Panc1 (cell line): ENCODE measurements around the gene GPBP1L1. TPM values are rescaled to one million over a fixed set of nuclear protein-coding genes. Genes with fewer than 3 reads are reported as not detected.

Experiments used
- ATAC-seq: fragments of 200-7000 bp; cut with Tn5 transposase; 2 replicates; pipeline ENCODE4 v1.9.1; 2020; ENCODE audit warnings: mild to moderate bottlenecking, moderate library complexity
- BruUV-seq: library from RNA; stranded (reverse); fragments of 400-500 nt; replicated peaks from 2 replicates; lab custom pipeline; 2021; lab: Mats Ljungman, UMichigan
- CTCF ChIA-PET: fragments of 300-600 bp; sonication (Branson Sonifier 250); formaldehyde crosslinking; loops from one replicate; lab custom pipeline; 2022; ENCODE audit warnings: antibody characterized with exemption; lab: Charles Lee
- POLR2A ChIA-PET: fragments of 300-600 bp; sonication (Branson Sonifier 250); formaldehyde crosslinking; loops from one replicate; lab custom pipeline; 2022; ENCODE audit warnings: antibody characterized with exemption; lab: Charles Lee
- DNase-seq: peaks from one replicate; pipeline ENCODE4 v3.0.0-alpha.2; 2010; ENCODE audit warnings: low read depth, low spot score
- H3K27ac ChIP-seq: 2 replicates; pipeline ENCODE4 v1.5.1; 2011; ENCODE audit warnings: mild to moderate bottlenecking, low read length, inconsistent platforms
- H3K27me3 ChIP-seq: fragments of 200-500 bp; sonication (Bioruptor generic); 2 replicates; pipeline ENCODE4 v1.6.0; 2014; ENCODE audit warnings: low read length, inconsistent platforms; ENCODE audit not compliant: control insufficient read depth, insufficient read depth
- H3K36me3 ChIP-seq: fragments of 200-500 bp; sonication (Bioruptor generic); 2 replicates; pipeline ENCODE4 v1.5.1; 2014; ENCODE audit warnings: inconsistent platforms, mild to moderate bottlenecking, low read length, moderate library complexity; ENCODE audit not compliant: control insufficient read depth, insufficient read depth
- H3K4me1 ChIP-seq: 2 replicates; pipeline ENCODE4 v1.5.1; 2011; ENCODE audit warnings: inconsistent platforms, mild to moderate bottlenecking, low read length, moderate library complexity; ENCODE audit not compliant: control insufficient read depth, insufficient read depth
- H3K4me3 ChIP-seq, 2 experiments: 2 replicates each; pipeline ENCODE4 v1.5.1; 2011 to 2012; ENCODE audit warnings: low read depth in 2 of 2, low read length in 2 of 2, mild to moderate bottlenecking in 2 of 2, inconsistent platforms in 1 of 2, moderate library complexity in 1 of 2
- H3K9me3 ChIP-seq: fragments of 200-500 bp; sonication (Bioruptor generic); 2 replicates; pipeline ENCODE4 v1.5.1; 2014; ENCODE audit warnings: low read depth, mild to moderate bottlenecking, inconsistent platforms, low read length, moderate library complexity; ENCODE audit not compliant: control insufficient read depth, insufficient read depth
- POLR2AphosphoS5 ChIP-seq: IDR thresholded peaks from 2 replicates; pipeline ENCODE4 v1.6.1; 2012; ENCODE audit warnings: mild to moderate bottlenecking, low read depth, low read length, moderate library complexity
- SIN3A ChIP-seq: IDR thresholded peaks from 2 replicates; pipeline ENCODE4 v1.6.1; 2012; ENCODE audit warnings: low read depth, mild to moderate bottlenecking, low read length, moderate library complexity, borderline replicate concordance; ENCODE audit not compliant: insufficient read depth
- TCF7L2 ChIP-seq: IDR thresholded peaks from 2 replicates; pipeline ENCODE4 v1.6.1; 2011; ENCODE audit warnings: mild to moderate bottlenecking, low read depth, low read length, inconsistent platforms
- in situ Hi-C: cut with HindIII; loops from 2 replicates; pipeline ENCODE4 v1.10.0; 2016; ENCODE audit warnings: low sequenced_read_pairs, low pct_unique_long_range_greater_than_20kb
- intact Hi-C: fragments of 100-400 bp; cut with micrococcal nuclease; formaldehyde crosslinking; loops from one replicate; pipeline ENCODE4 v1.10.0; 2022; ENCODE audit not compliant: unreplicated experiment
- total RNA-seq: library from RNA; stranded (reverse); gene quantifications from one replicate; pipeline ENCODE4 v1.2.1, GENCODE V29; 2021; ENCODE audit not compliant: unreplicated experiment
- TF ChIP-seq, protein P1 (sequence below): fragments of 450-650 bp; IDR thresholded peaks from 2 replicates; pipeline ENCODE4 v1.5.1; 2017; ENCODE audit warnings: mild to moderate bottlenecking
- TF ChIP-seq, protein P2 (sequence below), 2 experiments: IDR thresholded peaks; 2 replicates each; pipeline ENCODE4 v1.6.1; 2011 to 2012; ENCODE audit warnings: low read depth in 2 of 2, control low read depth in 1 of 2, low read length in 1 of 2, mild to moderate bottlenecking in 1 of 2, moderate library complexity in 1 of 2; ENCODE audit not compliant: insufficient read depth in 1 of 2

GPBP1L1 gene
- total RNA-seq, 1 experiment from 2014 or later, result 130 TPM

- no peak overlapping the region for H3K4me3 ChIP-seq
- H3K9me3 ChIP-seq, result no peaks in the 10 kb centered on the region
- H3K4me1 ChIP-seq, result no peaks in the 10 kb centered on the region
- in situ Hi-C loops, result no loop called here
- CTCF ChIA-PET, result no interaction called here
- no peak overlapping the region for H3K27ac ChIP-seq
- DNase-seq (no peak), ATAC-seq (no peak)
- intact Hi-C loops, result no loop called here
- no peak for TF ChIP-seq SIN3A
- TF ChIP-seq POLR2AphosphoS5, result no peak
- no peak for TF ChIP-seq TCF7L2
- TF ChIP-seq, protein P1, sequence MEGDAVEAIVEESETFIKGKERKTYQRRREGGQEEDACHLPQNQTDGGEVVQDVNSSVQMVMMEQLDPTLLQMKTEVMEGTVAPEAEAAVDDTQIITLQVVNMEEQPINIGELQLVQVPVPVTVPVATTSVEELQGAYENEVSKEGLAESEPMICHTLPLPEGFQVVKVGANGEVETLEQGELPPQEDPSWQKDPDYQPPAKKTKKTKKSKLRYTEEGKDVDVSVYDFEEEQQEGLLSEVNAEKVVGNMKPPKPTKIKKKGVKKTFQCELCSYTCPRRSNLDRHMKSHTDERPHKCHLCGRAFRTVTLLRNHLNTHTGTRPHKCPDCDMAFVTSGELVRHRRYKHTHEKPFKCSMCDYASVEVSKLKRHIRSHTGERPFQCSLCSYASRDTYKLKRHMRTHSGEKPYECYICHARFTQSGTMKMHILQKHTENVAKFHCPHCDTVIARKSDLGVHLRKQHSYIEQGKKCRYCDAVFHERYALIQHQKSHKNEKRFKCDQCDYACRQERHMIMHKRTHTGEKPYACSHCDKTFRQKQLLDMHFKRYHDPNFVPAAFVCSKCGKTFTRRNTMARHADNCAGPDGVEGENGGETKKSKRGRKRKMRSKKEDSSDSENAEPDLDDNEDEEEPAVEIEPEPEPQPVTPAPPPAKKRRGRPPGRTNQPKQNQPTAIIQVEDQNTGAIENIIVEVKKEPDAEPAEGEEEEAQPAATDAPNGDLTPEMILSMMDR, result no peak
- TF ChIP-seq, protein P2, sequence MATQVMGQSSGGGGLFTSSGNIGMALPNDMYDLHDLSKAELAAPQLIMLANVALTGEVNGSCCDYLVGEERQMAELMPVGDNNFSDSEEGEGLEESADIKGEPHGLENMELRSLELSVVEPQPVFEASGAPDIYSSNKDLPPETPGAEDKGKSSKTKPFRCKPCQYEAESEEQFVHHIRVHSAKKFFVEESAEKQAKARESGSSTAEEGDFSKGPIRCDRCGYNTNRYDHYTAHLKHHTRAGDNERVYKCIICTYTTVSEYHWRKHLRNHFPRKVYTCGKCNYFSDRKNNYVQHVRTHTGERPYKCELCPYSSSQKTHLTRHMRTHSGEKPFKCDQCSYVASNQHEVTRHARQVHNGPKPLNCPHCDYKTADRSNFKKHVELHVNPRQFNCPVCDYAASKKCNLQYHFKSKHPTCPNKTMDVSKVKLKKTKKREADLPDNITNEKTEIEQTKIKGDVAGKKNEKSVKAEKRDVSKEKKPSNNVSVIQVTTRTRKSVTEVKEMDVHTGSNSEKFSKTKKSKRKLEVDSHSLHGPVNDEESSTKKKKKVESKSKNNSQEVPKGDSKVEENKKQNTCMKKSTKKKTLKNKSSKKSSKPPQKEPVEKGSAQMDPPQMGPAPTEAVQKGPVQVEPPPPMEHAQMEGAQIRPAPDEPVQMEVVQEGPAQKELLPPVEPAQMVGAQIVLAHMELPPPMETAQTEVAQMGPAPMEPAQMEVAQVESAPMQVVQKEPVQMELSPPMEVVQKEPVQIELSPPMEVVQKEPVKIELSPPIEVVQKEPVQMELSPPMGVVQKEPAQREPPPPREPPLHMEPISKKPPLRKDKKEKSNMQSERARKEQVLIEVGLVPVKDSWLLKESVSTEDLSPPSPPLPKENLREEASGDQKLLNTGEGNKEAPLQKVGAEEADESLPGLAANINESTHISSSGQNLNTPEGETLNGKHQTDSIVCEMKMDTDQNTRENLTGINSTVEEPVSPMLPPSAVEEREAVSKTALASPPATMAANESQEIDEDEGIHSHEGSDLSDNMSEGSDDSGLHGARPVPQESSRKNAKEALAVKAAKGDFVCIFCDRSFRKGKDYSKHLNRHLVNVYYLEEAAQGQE (IDR thresholded peaks at IDR 0.05; ENCODE audit: insufficient read depth in 1 of 2, low read depth in 2 of 2, low read length in 1 of 2), result no peak
- H3K36me3 ChIP-seq, result no peaks in the 10 kb centered on the region
- no TSS peak for BruUV-seq
- POLR2A ChIA-PET, result no interaction called here
- no peaks in the 10 kb centered on the region for H3K27me3 ChIP-seq
Observed at GRCh38 chr1:45722809-45723208, 36.5 kb upstream of the GPBP1L1 start.

GRCh38 chr1:45721207-45721606 is 34.9 kb upstream of the GPBP1L1 start:
- no TSS peak for BruUV-seq
- DNase-seq (no peak), ATAC-seq (no peak)
- in situ Hi-C loops (no loop called here), intact Hi-C loops (no loop called here)
- H3K4me1 ChIP-seq, result no peaks in the 10 kb centered on the region
- ChIA-PET POLR2A (no interaction called here), CTCF (no interaction called here)
- no peak overlapping the region for H3K4me3 ChIP-seq
- TF ChIP-seq, protein P1, result no peak
- TF ChIP-seq POLR2AphosphoS5 (no peak), TCF7L2 (no peak), SIN3A (no peak)
- TF ChIP-seq, protein P2 (IDR thresholded peaks at IDR 0.05; ENCODE audit: insufficient read depth in 1 of 2, low read depth in 2 of 2, low read length in 1 of 2), result no peak
- no peak overlapping the region for H3K27ac ChIP-seq
- H3K27me3 ChIP-seq, result no peaks in the 10 kb centered on the region
- no peaks in the 10 kb centered on the region for H3K36me3 ChIP-seq
- H3K9me3 ChIP-seq, result no peaks in the 10 kb centered on the region
